Upper lobe of left lung (tissue), 4 donors: Measurements from ENCODE around the gene MYL6.

Source experiments
- CTCF ChIP-seq, 6 experiments: fragments of 450-650 bp in 4 of 6; fragments of 200-600 bp in 2 of 6; sonication (generic) in 2 of 6; IDR thresholded peaks; one replicate each; pipeline ENCODE4 v1.5.1; 2016 to 2019; ENCODE audit warnings: antibody characterized with exemption in 6 of 6
- POLR2A ChIP-seq, 4 donors: fragments of 450-650 bp; IDR thresholded peaks; one replicate each; pipeline ENCODE4 v1.5.1; 2016 to 2017; ENCODE audit warnings: antibody characterized with exemption in 4 of 4, mild to moderate bottlenecking in 2 of 4
- POLR2AphosphoS5 ChIP-seq, 2 donors: sonication (generic); formaldehyde crosslinking; IDR thresholded peaks; one replicate each; pipeline ENCODE4 v1.5.1; 2017; ENCODE audit warnings: antibody characterized with exemption in 2 of 2

- TF ChIP-seq POLR2A (IDR thresholded peaks at IDR 0.05) = no peak
- no peak for TF ChIP-seq CTCF (IDR thresholded peaks at IDR 0.05)
- TF ChIP-seq POLR2AphosphoS5 (IDR thresholded peaks at IDR 0.05) = no peak
These were observed 47.3 kb downstream of the MYL6 start for GRCh38 chr12:56205445-56205844.
